Fibroblast of the aortic adventitia (primary cell): Measurements from ENCODE around the gene SPATA46. TPM values are rescaled to one million over a fixed set of nuclear protein-coding genes. Genes with fewer than 3 reads are reported as not detected.
"Not testable (repeated sequence)": the region's sequence is repeated elsewhere in the genome, so short reads cannot be mapped to it uniquely, and the experiment has no call there.

Source experiments
- DNase-seq: peaks from one replicate; pipeline ENCODE4 v3.0.0-alpha.2; 2010; ENCODE audit warnings: low read depth
- H3K4me3 ChIP-seq: 2 replicates; pipeline ENCODE4 v1.5.1; 2011; ENCODE audit warnings: low read depth, mild to moderate bottlenecking, control low read depth, low read length, moderate library complexity
- CTCF ChIP-seq: IDR thresholded peaks from 2 replicates; pipeline ENCODE4 v1.5.1; 2011; ENCODE audit warnings: mild to moderate bottlenecking, low read length, control low read depth, inconsistent platforms; ENCODE audit not compliant: insufficient read depth
- total RNA-seq: library from RNA; depleted of rRNA; stranded (reverse); fragments of >200 nt; gene quantifications from 2 replicates; pipeline ENCODE4 v1.2.3, GENCODE V29; 2012; ENCODE audit warnings: low replicate concordance

SPATA46 gene
- total RNA-seq = not detected in 2 replicates

GRCh38 chr1:162376691-162377090, at the start of gene SPATA46:
Gene SPATA46, minus strand, starts transcription at chr1:162376854. Its CDS starts 64 bp downstream, at chr1:162376790.
- H3K4me3 ChIP-seq = no peak within 1 kb of the TSS
- TF ChIP-seq CTCF = no peak
- no peak for DNase-seq

GRCh38 chr1:162422662-162423375, 46.2 kb upstream of the SPATA46 start:
- no peak for TF ChIP-seq CTCF
- no peak overlapping the region for H3K4me3 ChIP-seq
- DNase-seq = no peak

GRCh38 chr1:162421258-162422164, 44.9 kb upstream of the SPATA46 start:
- TF ChIP-seq CTCF = no peak
- DNase-seq = no peak
- no peak overlapping the region for H3K4me3 ChIP-seq

- no peak for DNase-seq
- no peak for TF ChIP-seq CTCF
- no peak overlapping the region for H3K4me3 ChIP-seq
Observed at GRCh38 chr1:162420120-162420519, 43.5 kb upstream of the SPATA46 start.

GRCh38 chr1:162419450-162419931, 42.8 kb upstream of the SPATA46 start:
- DNase-seq, H3K4me3 ChIP-seq: not testable (repeated sequence)

GRCh38 chr1:162418584-162418983, 41.9 kb upstream of the SPATA46 start:
- DNase-seq, H3K4me3 ChIP-seq: not testable (repeated sequence)

- no peak for DNase-seq
- no peak for TF ChIP-seq CTCF
- no peak overlapping the region for H3K4me3 ChIP-seq
Observed at GRCh38 chr1:162417650-162418049, 41.0 kb upstream of the SPATA46 start.
